ENCODE results near the gene FTO. TPM values are rescaled to one million over a fixed set of nuclear protein-coding genes. Genes with fewer than 3 reads are reported as not detected.
A peak's percentile ranks its signal among the peaks of the same experiment; 100 is the strongest.
"Not testable (repeated sequence)": the region's sequence is repeated elsewhere in the genome, so short reads cannot be mapped to it uniquely, and the experiment has no call there.

FTO gene
- 51.7 TPM for polyA plus RNA-seq (2013, experiment 1 of 2; ENCODE audit: insufficient read length)
- polyA plus RNA-seq (2013, experiment 2 of 2; ENCODE audit: insufficient read length) = 53.3 TPM

GRCh38 chr16:53703590-53704444 is at the start of gene FTO, which contains the start of gene RPGRIP1L:
Gene FTO, plus strand, starts transcription at chr16:53704156.
Gene RPGRIP1L, minus strand, starts transcription at chr16:53703859. Its CDS starts 3,136 bp downstream, at chr16:53700723.
- DNase-seq = peak; percentile 99

DNA sequence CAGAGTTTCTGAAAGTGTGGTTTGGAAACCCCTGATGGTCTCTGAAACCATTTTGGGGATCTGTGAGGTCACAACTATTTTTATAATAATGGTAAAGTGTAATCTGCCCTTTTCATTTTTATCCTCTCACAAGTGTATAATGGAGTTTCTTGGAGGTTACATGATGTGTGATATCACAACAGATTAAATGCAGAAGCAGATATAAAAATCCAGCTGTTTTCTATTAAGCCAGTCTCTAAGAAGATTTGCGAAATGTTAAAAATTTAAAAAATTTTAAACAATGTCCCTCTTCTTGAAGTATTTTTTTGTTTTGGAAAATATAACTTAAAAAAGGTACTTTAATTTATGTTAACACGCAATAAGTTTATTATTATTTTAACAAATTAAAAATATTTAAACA is 49.0 kb upstream of the FTO start:
- no peak for DNase-seq

GRCh38 chr16:53662072-53662471 is 41.9 kb upstream of the FTO start:
- no peak for DNase-seq

- peak; percentile 99 for DNase-seq
Observed at GRCh38 chr16:53664724-53665345, 39.1 kb upstream of the FTO start.

GRCh38 chr16:53666786-53667415 is 37.1 kb upstream of the FTO start:
- DNase-seq = peak; percentile 81

DNA sequence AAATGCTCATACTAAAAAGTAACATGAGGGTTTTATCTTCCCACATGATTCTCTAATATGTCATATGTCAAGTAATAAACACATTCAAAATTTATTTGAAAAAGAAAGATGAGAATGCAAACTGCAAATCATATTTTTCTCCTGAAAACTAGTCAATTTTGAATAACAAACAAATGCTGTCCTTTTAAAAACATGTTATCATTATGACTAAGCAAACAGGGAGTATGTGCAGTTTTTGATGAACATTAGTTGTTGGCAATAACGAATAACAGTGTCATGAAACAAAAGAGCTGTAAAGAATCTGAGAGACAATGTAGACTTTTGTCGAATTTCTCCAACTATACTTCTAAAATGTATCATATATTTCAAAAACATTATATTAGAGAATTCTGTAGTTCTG is 35.1 kb upstream of the FTO start:
- no peak for DNase-seq

- no peak for DNase-seq
Observed at GRCh38 chr16:53672461-53672860, 31.5 kb upstream of the FTO start.

DNA sequence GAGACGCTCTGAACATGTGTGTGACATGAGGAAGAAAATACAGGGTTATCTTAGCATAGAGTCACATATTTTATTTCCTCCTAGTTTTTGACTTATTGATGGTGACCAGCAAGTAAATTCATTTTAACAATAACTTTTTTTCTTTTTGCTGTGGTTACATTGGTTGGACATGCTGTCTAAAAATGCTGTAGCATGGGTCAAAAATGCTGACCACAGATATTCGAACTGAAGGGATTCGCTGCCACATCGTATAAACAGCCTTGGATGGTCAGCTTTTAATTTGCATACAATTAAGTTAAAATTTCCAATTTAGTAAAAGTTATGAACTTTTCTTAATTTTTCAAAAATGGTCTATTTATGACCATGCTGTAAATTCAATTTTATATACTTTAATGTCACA is 30.8 kb upstream of the FTO start:
- DNase-seq = no peak

GRCh38 chr16:53678155-53678554 is 25.8 kb upstream of the FTO start:
- DNase-seq = no peak

- no peak for DNase-seq
Observed at GRCh38 chr16:53678756-53679343, 25.1 kb upstream of the FTO start.

GRCh38 chr16:53680756-53681155 is 23.2 kb upstream of the FTO start:
- DNase-seq = no peak

DNA sequence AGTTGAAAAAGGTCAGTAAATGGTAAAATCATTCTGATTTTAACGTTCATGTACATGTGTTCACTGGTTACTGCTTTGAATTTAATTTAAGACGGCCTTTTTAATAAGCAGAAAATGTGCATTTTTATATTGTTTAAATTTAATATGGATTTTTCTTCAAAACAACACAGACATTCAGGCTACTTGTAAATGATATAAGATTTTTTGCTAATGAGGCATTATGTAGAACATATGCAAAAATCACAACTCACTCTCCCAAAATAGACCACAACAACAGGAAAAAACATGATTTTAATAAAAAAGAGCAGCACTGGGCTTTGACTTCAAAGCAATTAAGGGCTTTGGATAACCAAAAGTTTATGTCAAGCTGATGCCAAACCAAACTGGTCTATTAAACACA is 22.6 kb upstream of the FTO start:
- no peak for DNase-seq

DNA sequence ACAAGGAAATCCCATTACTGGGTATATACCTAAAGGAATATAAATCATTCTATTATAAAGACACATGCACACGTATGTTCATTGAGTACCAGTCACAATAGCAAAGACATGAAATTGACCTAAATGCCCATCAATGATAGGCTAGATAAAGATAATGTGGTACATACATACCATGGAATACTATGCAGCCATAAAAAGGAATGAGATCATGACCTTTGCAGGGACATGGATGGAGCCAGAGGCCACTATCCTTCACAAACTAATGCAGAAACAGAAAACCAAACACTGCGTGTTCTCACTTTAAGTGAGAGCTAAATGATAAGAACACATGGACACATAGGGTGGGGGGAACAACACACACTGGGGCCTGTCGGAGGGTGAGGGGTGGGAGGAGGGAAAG is 18.6 kb upstream of the FTO start:
- not testable (repeated sequence) for DNase-seq

DNA sequence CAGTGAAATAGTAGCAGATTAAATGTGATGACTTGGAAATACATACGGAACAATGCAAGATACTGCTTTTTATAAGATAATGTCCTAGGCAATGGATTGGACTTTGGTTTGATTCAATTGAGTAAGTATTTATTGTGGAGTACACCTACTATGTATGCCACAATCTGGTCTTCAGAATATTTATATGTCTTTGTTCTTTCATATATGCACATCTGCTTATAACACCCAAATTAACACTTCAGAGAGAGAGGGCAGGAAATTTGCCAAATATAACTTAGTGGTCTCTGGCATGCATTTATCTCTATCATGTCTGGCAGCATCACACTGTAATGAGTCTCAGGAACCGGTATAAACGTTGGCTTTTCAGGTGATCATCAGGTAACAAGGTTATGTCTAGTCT is 17.2 kb upstream of the FTO start:
- DNase-seq = no peak

GRCh38 chr16:53689636-53690035 is 14.3 kb upstream of the FTO start:
- DNase-seq = no peak

DNA sequence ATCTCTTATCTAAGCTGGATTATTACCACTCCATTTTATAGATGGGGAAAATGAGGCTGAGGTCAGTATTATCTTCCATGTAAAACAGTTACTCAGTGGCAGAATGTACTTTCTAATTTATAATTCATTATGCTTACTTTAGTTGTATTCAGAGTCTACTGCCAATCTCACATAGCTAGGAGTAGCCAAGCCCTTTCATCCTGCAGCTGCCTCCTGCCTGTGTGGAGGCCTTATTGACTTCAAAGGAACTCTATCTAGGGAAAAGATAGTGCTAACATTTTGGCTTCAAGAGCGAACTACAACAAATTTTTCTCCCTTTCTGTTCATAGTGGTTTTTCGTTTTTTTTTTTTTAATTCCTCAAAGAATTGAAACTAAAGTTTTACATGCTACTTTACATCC is 13.2 kb upstream of the FTO start:
- no peak for DNase-seq

DNA sequence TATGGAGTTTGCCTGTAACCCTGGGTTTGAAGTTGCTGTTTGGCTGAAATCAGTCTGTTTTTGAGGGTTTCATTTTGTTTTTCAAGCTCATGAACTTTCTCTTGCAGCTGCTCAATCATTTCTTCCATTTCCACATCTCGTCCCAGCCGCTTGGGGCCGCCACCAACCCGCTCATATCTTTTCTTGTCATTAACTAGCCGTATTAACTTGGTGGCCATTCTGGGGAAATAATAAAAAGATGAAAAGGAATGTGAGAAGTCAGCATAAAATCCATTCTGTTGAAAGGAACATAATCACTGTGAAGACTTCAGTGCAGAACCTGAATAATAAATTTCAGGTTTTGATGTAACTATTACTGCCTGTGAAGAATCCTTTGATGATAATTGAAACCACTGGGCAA is 11.8 kb upstream of the FTO start:
- DNase-seq = peak; percentile 65

- no peak for DNase-seq
Observed at GRCh38 chr16:53693320-53693719, 10.6 kb upstream of the FTO start.

- DNase-seq = peak; percentile 83
Observed at GRCh38 chr16:53695070-53695469, 8.9 kb upstream of the FTO start.

GRCh38 chr16:53698271-53698670 is 5.7 kb upstream of the FTO start:
- not testable (repeated sequence) for DNase-seq

- DNase-seq = no peak
Observed at GRCh38 chr16:53704445-53704813, 473 bp downstream of the FTO start.

DNA sequence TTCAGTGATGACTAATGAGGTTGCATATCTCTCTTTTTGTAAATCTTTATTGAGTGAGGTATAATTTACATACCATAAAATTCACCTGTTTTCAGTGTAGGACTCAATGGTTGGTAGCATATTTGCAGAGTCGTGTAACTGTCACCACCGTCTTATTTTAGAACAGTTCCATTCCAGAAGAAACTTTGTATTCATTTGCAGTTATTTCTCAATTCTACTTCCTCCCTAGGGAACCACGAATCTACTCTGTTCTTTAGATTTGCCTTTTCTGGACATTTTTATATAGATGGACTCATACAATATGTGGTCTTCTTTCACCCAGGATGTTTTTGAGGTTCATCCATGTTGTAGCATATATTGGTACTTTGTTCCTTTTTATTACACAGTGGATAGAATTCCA is 3.7 kb downstream of the FTO start:
- peak; percentile 7 for DNase-seq

DNA sequence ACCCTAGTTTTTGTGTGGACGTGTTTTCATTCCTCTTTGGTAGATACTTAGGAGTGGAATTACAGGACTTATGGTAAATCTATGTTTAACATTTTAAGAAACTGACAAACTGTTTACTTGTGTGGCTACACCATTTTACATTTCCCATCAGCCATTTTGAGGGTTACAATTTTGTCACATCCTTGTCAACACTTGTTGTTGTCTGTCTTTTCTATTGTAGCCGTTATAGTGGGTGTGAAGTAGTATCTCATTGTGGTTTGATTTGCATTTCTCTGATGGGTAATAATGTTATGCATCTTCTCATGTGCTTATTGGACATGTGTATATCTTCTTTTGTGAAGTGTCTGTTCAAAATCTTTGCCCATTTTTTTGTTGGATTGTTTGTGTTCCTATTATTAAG is 4.5 kb downstream of the FTO start:
- DNase-seq = no peak

All from fibroblast of skin of scalp (primary cell).